ENCODE measurements around the gene MXD3.

- TF ChIP-seq CTCF (IDR thresholded peaks at IDR 0.05 in 4 of 5, conservative IDR thresholded peaks at IDR 0.05 in 1 of 5) = no peak
- no peak for TF ChIP-seq POLR2A (IDR thresholded peaks at IDR 0.05)
Measured at GRCh38 chr5:177290816-177291596, 20.7 kb downstream of the MXD3 start.

Measured in gastrocnemius medialis (tissue), 4 donors.